Activated CD8-positive, alpha-beta memory T cell treated with anti-CD3 and anti-CD28 coated beads, Interleukin-2, amount 50 U/mL, for 1 hour (primary cell): ENCODE data around the gene PRRG3.

Experiments
- DNase-seq: peaks from one replicate; pipeline ENCODE4 v3.0.0-alpha.2; 2020; ENCODE audit errors: extremely low read depth

Gene PRRG3

GRCh38 chrX:151704041-151704663 lies 8.9 kb downstream of the PRRG3 start:
- DNase-seq = no peak

DNA sequence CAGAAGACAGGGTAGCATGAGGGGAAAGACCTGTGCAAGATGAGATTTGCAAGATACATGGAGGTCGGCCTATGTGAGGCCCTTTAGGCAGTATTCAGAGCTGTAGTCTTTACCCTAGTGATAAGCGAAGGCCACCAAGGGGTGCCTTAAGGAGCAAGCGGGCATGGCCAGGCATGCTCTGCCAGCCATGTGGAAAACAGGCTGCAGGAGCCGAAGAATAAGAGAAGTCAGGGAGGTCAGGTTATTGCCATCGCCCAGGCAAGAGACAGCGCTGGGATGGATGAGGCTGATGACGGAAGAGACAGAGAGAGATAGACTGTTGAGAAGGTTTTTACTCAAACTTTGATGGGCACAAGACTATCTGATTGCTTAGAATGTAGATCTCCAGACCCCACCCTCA lies 13.6 kb downstream of the PRRG3 start:
- DNase-seq = no peak

DNA sequence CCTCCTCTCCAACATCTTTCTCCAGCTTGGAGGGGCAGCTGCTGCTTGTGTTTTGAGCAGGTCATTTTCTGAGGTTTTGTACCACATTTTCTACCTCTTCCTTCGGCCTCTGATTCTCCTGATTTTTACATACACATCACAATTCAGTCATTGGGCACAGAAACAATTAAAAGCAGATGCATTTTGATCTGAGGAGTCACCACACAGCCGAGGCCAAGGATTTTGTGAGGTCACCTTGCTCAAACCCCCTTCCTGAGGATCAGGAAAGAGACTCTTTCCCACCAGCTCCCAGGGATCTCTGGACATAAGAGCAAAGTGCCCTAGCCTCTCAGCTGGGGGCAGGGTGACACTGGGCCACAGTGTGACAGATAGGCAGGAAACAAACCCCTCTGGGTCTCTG lies 15.2 kb downstream of the PRRG3 start:
- DNase-seq = no peak

DNA sequence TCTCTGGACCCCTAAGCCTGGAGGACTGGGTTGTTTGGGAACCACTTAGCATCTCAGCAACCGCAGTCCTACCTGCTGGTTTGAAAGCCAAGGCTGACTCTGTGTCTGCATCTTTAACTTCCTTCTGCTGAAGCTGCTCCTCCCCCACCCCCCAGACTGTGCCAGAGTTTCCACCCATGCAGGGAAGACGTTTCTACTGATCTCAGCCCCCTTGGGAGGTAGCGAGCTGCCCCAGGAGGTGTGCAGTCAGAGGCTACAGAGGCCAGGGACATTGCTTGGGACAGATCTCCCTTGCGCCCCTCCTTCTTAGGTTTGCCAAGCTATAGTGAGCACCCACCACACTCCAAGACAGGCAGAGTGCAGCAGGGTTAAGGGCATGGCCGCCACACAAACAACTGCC lies 15.9 kb downstream of the PRRG3 start:
- DNase-seq = no peak

- DNase-seq = no peak
These were observed 16.5 kb downstream of the PRRG3 start for GRCh38 chrX:151711787-151712186.

GRCh38 chrX:151712253-151712652 lies 17.0 kb downstream of the PRRG3 start:
- DNase-seq = no peak

GRCh38 chrX:151713849-151714248 lies 18.6 kb downstream of the PRRG3 start:
- no peak for DNase-seq

DNA sequence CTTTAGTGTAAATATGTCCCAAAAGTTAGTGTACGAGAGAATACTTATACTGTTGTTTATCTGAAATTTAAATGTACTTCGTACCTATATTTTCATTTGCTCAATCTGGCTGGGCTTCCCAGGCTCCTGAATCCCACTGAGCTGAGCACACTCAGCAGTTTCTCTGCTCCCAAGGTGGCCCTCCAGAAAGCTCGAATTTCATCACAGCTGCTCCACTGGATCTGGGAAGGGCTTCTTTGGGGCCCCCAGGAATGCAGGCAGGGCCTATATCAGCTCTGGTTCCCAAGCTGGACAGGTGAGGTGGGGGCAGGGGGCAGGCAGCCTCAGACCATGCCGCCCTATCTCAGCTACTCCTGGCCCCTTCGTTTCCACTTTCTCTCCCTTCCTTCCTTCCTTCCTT lies 19.1 kb downstream of the PRRG3 start:
- DNase-seq = no peak

- no peak for DNase-seq
These were observed 20.5 kb downstream of the PRRG3 start, which contains the start of gene FATE1 for GRCh38 chrX:151715752-151716151. TSS of gene FATE1 (plus strand) at chrX:151716035. CDS start at chrX:151716120, 85 bp downstream.

- DNase-seq = no peak
These were observed 27.1 kb downstream of the PRRG3 start for GRCh38 chrX:151722241-151722846.

GRCh38 chrX:151723156-151723760 lies 28.0 kb downstream of the PRRG3 start:
- no peak for DNase-seq

- no peak for DNase-seq
These were observed 29.5 kb downstream of the PRRG3 start for GRCh38 chrX:151724563-151725337.

DNA sequence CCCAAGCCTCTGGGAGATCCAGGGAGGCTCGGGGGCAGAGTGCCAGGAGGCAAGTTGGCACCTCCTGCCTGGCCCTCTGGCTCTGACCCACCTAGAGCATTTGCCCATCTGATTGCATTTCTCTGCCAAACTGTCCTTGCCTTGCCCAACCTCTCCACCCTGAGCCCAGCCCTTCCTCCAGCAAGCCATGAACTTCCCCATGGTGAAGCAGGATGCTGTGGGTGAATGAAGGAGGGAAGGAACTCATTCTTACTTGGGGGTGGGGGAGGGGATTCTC lies 30.0 kb downstream of the PRRG3 start:
- no peak for DNase-seq

DNA sequence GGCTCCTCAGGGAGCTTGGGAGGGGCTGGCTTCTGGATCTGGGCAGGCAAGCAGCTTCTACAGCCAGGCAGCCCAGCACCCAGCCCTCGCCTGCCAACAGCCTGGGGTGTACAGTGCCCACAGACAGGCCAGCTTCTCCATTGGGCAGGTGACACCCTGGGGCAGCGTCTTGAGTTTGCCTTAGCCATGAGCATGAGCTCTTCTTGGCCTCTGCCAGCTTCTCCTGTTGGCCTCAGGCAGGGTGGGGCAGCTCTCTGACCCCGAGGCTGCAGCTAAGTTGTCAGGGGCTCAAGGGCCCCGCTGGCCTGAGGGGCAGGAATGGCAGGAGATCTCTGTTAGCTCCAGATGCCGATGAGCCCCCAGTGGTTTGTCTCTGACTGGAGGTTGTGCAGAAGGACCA lies 31.5 kb downstream of the PRRG3 start:
- no peak for DNase-seq

GRCh38 chrX:151727346-151727745 lies 32.1 kb downstream of the PRRG3 start:
- no peak for DNase-seq

GRCh38 chrX:151729056-151729725 lies 33.9 kb downstream of the PRRG3 start:
- DNase-seq = no peak

DNA sequence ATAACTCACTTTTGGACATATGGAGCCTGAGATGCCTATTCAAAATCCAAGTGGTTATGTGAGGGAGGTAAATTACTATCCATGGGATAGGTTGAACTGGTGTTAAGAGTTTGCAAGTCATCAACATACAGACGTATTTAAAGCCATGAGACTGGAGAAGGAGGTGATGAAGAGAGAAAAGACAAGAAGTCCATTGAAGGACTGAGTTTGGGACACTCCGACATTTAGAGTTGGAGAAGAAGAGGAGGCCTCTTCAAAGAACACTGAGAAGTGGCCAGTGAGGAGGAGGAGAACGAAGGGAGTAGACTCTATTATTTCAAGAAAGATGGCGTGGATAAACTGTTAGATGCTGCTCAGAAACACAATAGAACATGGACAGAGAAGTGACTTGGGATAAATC lies 39.2 kb downstream of the PRRG3 start, which contains the start of gene CNGA2:
Gene CNGA2, plus strand, starts transcription at position 301 of the 400 bp plus-strand sequence. CDS start 3,738 bp downstream, outside the sequence.
- DNase-seq = no peak

- DNase-seq = no peak
These were observed 40.0 kb downstream of the PRRG3 start for GRCh38 chrX:151735219-151735618.

DNA sequence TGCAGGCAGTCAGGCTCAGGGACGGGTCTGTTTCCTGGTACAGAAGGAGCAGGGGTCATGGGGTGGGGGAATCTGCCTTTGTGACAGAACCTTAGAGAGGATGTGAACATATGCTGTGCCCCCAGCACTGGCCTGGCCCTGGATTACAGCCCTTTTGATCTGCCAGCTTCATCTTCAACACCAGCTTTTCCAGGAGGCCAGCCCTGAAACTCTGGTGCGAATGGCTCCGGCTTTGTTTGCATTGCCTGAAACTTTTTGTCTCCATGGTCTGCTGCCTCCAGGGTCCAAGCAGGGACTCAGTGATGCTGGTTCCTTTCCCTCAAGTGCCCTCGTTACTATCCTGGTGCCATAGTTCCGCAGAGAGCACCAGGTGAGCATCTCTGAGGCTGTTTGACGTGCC lies 41.4 kb downstream of the PRRG3 start:
- no peak for DNase-seq

GRCh38 chrX:151737494-151737893 lies 42.2 kb downstream of the PRRG3 start:
- no peak for DNase-seq

GRCh38 chrX:151738751-151739150 lies 43.5 kb downstream of the PRRG3 start:
- no peak for DNase-seq

- no peak for DNase-seq
These were observed 46.3 kb downstream of the PRRG3 start for GRCh38 chrX:151741606-151742005.
